Hypothalamus (tissue), 51 donors: ENCODE data around the gene FSIP1.

ENCODE experiments used
- DNase-seq, 51 donors: peaks; one replicate each; lab custom pipeline; 2025; lab: John Stamatoyannopoulos, UW

Gene FSIP1

DNA sequence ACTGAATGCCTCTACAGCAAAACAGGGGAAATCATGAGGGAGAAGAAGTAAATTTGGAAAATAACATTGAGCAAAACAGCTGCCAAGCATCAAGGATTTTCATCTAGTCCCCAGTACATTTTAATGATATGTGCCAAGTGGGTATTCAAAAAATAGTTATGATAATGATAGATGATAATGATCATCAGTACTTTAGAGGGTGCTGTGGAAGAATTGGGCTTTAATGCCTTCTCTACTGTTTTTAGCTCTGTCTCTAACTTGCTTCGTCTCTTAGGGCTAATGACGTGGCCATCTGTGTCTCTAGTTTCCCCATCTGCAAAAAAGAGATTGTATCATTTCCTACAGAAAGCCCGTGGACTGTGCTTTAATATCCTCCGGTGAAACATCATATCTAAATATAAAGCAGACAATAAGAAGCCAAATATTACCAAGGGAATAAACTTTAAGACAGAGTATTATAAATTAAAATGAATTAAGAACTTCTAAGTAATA lies 10.2 kb upstream of the FSIP1 start:
- no peak for DNase-seq

DNA sequence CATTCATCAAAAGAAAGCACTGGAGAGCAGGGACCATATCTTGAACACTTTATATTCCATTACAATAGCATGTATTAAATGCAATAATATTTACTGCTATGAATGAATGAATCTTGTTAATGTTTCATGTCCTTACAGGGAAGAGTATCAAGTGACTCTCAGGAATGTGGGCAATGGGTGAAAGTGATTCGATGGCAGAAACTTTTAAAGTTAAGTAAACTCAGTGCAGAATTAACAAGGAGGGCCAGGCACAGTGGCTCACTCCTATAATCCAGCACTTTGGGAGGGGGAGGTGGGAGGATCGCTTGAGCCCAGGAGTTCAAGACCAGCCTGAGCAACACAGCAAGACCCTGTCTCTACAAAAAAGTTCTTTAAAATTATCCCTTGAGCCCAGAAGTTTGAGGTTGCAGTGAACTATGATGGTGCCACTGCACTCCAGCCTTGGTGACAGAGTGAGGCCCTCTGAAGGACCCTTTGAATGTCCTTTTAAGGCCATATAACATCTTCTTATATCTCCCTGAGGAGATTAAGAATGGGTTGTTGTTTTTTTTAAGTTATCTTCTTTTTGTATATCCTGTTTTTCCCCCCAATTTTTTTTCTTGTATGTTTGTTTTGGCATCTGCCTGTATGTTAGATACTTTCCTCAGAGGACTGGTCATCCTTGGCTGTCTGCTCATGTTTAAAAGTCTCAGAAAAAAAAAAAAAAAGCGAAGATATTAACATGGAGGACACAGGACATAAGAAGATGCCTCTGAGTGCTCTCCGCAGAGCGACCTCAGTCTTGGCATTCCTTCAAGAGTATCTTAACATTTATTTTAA lies 9.6 kb upstream of the FSIP1 start:
- DNase-seq: no peak

DNA sequence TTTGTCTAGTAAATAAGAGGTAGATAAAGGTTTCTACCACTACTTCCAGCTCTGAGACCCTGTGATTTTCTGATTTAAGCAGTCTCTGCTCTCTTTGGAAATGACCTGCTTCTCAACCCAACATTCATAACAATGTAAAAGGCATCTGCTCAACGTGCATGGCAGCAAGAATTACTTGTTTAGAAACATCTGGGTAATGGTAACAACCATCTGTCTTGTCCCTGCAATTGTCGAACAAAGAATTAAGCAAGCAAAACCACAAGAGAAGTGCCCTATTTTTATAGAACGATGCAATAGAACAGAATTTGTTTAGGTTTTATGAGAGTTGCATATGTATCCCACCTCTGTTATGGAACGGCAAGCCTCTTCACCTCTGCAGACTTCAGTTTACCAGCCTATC lies 7.1 kb upstream of the FSIP1 start:
- no peak for DNase-seq

DNA sequence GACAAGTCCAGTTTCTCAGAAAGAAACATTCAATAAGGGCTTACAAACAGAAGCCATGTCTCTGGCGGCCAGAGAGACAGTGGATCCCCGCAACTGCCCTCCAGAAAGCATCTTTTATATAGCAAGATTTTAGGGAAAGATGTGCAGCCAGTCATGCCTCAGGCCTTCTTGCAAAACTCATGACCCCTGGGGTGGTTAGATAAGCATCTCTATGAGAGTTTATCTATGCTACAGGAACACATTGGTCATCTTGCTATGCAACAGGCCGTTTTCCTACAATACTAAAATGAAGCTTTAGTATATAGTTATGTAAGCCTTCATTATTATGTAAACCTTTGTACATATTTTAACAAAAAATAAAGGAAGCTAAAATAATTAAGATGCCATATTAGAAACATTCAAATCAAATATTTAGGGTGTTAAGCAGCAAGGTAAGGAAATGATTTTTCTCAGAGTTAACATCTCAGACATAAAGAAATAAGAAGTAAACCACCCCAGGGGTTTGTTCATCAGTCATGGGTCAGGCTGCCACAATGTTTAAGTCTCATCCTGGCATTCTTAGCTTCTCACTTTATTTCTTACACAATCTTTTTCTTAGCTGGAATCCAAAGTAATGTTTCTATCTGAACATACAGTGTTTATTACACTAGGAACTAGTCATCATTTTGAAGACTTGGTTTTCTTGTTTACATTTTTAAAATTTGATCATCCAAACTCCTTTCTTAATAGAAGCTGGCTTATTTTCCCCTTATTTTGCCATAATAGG lies 6.3 kb upstream of the FSIP1 start:
- DNase-seq: no peak

DNA sequence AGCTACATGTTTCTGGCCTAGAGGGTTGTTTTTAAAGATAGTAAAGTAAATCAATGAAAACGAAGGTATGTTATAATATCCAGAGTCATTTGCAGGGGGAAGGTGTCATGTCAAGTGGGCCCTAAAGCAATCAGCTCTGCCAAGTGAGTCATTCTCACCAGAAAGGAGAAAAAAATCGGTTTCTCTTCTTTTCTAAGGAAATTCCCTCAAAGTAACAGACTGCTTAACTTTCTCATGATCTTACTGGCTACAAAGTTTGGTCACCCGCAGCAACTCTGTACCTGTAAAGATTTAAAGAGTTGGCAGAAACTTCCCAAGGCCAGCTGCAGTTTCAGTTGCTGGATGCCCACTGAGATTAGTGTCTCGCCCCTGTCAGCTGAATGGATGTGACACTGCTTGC lies 5.5 kb upstream of the FSIP1 start:
- no peak for DNase-seq

DNA sequence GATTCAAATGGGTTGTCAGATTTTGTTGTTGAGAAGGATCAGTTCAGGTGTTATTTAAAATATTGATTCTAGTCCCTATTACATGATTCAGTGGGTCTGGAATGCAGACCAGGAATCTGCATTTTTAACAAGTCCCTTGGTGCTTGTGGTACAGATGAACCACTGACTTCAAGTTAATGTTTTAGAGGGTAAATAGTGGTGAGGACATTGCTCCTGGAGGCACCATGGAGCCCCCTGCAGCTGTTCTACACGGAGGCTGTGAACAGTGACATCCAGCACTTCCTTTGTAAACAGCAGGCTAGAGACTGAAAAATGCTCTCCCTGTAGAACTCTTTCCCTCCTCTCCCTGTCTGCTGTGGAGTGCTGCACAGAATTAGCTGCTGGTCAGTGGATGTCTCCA lies 4.8 kb upstream of the FSIP1 start:
- DNase-seq: no peak

DNA sequence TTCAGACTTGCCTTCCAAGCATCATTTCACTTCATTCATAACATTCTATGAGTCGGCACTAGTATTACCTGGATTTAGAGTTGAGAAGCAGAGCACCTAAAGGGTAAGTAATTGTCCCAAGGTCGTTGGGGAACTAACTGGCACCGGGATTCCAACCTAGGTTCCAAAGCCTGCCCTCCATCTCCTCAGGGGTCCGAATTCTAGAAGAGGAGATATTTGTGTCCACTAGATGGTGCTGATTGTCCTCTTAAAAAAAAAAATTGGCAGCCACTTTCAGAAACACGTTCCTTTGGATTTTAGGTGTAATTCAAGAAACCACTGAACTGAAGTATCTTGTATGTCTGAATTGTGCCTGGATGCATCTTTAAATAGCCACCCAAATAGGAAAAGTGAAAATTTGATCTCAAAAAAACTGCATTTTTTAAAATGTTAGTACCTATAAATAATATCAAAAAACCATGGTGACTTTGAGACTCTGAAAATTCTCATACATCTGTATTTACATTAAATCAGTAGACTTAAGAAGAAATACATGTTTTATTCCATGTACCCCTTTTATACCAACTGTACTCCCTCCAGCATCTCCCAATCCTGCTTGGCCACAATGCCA lies 3.9 kb upstream of the FSIP1 start:
- DNase-seq: peak in 3 of 51 donors; percentile 12 to 53 (median 25)

DNA sequence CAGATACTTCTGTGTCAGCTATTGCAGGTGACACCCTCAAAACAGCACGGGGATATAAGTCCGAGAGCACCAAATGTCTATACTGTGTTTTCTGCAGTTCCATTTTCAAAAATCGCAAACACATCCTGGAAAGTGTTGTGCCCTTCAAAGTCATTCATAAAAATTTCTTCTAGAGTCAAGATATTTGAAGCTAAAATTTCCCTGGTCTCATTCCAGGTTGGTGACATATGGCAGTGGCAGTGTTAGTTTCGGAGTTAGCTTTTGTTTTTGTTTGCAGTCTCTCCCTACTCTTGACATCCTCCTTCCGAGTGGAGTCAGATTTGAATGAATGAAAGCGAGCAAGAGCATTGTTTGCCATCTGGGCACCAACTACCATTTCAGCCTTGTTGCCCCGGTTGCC lies 3.2 kb upstream of the FSIP1 start:
- DNase-seq: peak in 1 of 51 donors; percentile 22

DNA sequence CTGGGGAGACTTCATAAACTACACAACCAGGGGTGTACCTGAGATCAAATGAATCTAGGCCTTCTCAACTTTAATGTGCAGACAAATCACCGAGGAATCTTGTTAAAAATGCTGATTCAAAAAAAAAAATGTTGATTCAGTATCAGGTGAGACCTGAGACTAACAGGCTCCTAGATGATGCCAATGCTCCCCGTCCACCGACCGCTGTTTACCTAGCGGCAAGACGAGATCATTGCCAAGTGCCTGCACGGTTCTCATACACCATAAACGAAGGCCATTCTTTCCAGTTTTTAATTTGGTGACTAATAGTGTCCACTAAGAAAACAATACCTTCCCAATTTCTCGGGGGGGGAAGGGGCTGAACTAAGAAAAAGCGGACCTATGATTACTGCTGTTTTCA lies 2.5 kb upstream of the FSIP1 start:
- no peak for DNase-seq

DNA sequence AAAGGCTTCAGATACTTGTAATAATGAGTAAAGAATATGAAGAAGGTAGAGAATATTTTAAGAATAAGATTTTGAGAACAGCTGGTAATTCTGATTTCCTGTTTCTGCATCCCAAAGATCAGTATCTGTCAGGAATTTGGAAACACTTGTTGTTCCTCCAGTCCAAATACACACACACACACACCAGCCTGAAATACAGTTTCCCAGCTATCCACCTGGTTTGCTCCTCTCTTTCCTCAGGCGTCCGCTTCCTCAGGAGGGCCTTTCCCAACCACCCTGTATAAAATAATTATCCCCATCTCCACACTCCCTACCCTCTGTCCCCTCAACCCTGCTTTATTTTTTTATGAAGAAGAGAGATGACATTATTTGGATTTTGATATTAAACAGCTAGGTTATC lies 2.0 kb upstream of the FSIP1 start:
- no peak for DNase-seq

DNA sequence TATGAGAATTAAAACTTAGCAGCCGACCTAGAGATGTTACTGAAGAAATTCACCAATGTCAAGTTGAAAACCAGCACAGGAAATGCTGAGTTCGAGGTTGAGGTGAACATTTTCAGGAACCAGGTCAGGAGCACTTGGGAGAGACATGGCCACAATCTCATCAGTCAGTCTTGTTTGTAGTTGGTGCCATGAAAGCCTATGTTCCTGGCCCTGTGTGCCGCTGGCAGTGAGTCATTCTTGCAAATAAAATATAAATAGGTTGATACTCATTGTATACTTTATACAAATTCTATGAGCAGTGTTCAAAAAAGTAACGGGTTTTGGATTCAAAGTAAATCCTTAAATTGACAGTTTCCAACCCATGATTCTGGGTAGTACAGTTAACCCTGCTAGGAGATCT lies 1.5 kb upstream of the FSIP1 start:
- no peak for DNase-seq

DNA sequence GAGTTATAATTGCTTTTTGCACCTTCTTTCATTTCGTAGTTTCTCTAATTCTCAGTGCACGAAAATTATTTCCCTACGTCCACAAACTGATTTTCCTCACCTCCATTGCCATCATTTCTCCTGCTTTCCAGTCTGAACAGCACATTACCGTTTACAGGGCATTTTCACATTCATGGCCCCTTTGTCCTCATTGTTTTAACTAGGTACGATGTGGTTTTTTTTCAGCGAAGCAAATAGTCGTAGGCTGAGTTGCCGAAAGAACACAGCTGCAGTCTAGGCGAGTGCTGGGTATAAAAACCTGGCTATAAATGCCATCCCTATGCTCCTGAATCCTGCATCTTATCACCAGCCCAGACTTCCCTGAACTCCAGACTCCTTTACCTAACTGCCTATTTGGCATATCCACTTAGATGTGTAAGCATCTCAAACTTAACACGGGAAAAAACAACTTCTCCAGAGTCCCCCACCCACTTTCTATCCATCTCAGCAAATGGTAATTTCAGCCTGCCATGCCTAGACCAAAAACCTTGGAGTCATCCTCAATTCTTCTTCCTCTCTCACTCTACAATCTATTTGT lies 691 bp upstream of the FSIP1 start:
- DNase-seq: peak in 2 of 51 donors; percentile 10 to 64

DNA sequence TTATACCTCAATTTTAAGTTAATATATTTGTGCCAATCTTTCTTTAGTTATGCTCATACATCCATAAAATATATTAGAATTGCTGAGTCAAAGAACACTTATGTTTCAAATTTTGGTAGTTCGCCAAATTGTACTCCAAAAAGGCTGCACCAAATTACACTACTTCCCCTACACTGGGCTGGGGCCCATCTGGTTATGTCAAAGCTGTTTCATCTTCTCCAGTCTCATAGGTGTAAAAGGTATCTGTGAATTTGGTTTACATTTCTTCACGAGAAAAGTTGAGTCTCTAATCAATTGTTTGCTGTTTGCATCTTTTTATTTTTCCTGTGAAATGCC lies 706 bp downstream of the FSIP1 start:
- no peak for DNase-seq

DNA sequence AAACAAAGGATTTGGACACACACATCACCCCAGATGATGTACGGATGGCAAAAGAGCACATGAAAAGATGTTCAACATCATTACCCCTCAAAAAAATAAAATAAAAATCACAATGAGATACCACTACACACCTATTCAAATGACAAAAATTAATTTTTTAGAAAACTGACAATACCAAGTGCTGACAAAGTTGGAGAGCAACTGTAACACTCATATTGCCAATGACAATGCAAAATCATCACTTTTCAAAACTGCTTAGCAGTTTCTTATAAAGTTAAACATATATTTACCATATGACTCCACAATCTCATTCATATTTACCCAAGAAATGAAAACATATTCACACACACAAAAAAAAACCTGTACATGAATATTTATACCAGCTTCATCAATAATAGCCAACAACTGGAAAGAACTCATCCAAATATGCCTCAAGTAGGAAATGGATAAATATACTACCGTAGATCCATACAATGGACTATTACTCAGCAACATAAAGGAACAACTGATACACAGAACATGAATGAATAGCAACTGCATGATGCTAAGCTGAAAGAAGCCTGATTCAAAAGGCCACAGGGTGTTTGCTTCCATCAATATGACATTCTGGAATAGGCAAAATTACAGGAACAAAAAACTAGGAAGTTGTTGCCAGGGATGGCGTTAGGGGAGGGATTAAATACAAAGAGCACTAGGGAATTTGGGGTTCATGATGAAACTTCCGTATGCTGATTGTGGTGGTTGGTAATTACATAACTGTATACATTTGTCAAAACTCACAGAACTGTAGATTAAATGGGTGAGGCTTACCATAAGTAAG lies 1.3 kb downstream of the FSIP1 start:
- DNase-seq: no peak

DNA sequence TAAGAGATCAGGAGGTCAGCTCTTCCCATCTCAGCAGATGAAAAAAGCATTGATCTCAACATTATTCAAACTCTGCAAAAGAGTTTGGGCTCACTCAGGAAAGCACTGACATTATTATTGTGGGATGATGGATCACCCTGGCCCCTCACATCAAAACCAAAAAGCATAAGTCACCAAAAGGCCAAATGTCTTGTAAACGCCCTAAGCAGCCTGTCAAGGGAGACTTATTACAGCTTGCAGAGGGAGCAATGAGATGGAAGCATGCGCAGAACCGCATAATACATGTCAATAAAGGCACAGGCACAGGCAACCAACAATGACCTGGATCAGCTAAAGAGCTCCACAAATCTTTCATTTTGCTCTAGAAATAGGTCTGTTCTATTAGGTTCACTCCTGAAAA lies 4.6 kb downstream of the FSIP1 start:
- no peak for DNase-seq

DNA sequence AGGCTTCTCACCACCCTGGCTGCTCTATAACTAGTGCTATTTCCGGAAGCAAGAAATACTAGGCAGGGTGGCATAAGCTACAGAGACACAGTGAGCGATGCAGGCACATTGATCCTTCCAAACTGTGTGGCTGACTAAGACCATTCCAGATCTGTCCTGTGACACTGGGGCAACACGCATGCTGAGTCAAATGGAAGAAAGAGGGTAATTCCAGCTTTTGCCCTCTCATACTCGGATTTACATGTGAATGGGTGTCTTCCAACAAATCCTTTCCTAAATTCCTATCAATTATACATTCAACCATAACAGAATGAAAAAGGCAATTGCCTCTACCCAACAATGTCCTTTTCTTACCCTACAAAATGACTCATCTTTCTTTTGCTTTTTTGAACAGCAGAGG lies 5.1 kb downstream of the FSIP1 start:
- DNase-seq: no peak

DNA sequence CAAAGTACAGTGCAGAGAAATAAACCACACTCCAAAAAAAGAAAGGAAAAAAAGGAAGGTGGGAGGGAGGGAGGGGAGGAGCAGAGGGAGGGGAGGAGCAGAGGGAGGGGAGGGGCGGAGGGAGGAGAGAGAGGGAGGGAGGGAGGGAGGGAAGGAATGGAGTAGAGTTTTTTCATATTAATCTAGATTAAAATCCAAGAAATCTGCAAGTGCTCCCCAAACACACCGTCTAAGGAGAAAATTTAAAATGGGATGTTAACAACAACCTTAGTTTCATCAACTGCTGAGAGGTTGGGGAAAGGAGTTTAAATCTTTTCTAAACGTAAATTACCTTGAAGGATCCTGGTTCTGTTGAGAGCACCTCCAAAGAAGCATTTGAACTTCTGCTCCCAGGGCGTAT lies 6.6 kb downstream of the FSIP1 start:
- no peak for DNase-seq

DNA sequence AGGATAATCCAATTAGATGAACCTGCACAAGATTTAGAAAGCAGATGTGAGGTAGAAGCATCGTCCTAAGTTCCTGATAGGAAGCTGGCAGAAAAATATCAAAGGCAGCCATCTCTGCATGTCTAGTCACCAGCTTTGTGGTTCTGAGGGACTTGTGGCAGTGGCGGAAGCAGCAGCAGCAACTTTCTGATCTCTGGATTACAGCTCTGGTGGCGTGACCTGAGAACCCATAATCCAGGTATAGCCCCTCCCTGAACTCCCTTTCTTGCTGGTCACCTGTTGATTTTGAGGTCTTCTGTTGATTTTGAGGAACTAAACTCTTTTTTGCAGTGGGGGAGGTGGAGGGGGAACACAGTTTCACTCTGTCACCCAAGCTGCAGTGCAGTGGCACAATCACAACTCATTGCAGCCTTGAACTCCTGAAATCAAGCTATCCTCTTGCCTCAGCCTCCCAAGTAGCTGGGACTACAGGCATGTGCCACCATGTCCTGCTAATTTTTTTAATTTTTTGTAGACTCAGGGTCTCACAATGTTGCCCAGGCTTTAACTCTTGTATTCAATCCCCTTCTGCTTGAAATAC lies 7.9 kb downstream of the FSIP1 start:
- no peak for DNase-seq

DNA sequence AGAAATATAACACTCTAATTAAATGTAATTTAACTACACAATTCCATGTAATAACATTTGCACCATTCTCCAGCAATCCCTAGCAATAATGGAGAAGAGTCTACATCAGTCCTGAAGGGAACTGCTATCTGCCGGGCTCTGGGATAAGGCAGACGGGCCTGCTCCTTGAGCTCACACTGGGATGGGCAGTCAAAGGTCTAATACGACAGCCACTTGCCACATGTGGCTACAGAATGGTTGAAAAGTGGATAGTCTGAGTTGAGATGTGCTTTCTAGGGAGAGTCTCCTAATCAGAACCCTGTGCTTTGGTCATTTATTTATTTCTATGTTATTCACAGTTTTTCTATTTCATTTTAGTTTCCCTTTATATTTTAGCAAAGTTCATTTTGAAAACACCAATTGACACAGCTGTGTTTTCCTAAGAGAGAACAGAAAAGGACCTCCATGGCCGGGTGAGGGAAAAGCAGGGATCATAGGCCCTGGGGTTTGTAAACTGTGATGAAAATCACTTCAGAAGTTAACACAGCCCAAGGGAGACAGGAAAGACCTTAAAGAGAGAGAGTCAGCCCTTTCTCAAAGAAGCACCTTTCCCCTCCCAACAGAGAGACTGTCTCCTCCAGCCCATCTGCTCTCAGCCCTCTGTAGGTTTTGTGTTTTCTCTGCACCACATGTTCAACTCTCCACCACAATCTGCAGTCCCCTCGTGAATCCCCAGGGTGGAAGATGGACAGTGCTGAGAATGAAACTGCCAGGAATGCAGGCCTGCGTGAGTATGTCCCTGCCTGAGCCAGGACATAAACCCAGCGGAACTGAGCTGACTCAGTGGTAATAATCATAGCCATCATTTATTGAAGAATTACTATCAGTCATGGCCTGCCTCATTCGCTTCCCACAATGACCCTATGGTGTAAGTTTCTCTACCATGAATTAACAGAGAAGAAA lies 11.6 kb downstream of the FSIP1 start:
- peak in 1 of 51 donors; percentile 21 for DNase-seq
